B cell (primary cell): Measurements from ENCODE around the gene NKX2-3. TPM values are rescaled to one million over a fixed set of nuclear protein-coding genes. Genes with fewer than 3 reads are reported as not detected.

Experiments used
- ATAC-seq: fragments of 200-7000 bp; cut with Tn5 transposase; one replicate; pipeline ENCODE4 v1.10.0; 2021; ENCODE audit warnings: low read depth, mild to moderate bottlenecking, moderate number of reproducible peaks, moderate library complexity
- CTCF ChIA-PET: fragments of 350-600 bp; sonication (Branson Sonifier 250); formaldehyde crosslinking; loops from one replicate; lab custom pipeline; 2021; ENCODE audit warnings: antibody characterized with exemption, inconsistent platforms; lab: Charles Lee
- POLR2A ChIA-PET: fragments of 350-600 bp; sonication (Branson Sonifier 250); formaldehyde crosslinking; loops from one replicate; lab custom pipeline; 2021; ENCODE audit warnings: antibody characterized with exemption; lab: Charles Lee
- DNase-seq: peaks from one replicate; pipeline ENCODE4 v3.0.0; 2013
- H2AFZ ChIP-seq: 2 replicates; pipeline ENCODE4 v1.6.1; 2012; ENCODE audit warnings: mild to moderate bottlenecking, low read depth, low read length; ENCODE audit not compliant: insufficient read depth, poor library complexity, severe bottlenecking
- H3K27ac ChIP-seq, 2 donors: 1 replicate in 1 of 2; 2 replicates in 1 of 2; pipeline ENCODE4 v1.5.1; 2012 to 2013; ENCODE audit warnings: low read length in 2 of 2, mild to moderate bottlenecking in 2 of 2, moderate library complexity in 1 of 2
- H3K27me3 ChIP-seq, 4 experiments: fragments of 200-600 bp in 1 of 4; sonication (generic) in 1 of 4; replicated peaks in 1 of 4; 1 replicate in 2 of 4; 2 replicates in 2 of 4; pipeline versions ENCODE4 v1.6.1 to v1.7.0; 2013 to 2016; ENCODE audit warnings: low read length in 3 of 4, mild to moderate bottlenecking in 2 of 4, mixed read lengths in 1 of 4, moderate library complexity in 1 of 4; ENCODE audit not compliant: insufficient read depth in 4 of 4, control insufficient read depth in 3 of 4; ENCODE audit errors: control extremely low read depth in 1 of 4
- H3K36me3 ChIP-seq, 2 experiments: replicated peaks in 1 of 2; 1 replicate in 1 of 2; 2 replicates in 1 of 2; pipeline versions ENCODE4 v1.6.1 to v1.7.1; 2013; ENCODE audit warnings: low read length in 1 of 2; ENCODE audit not compliant: insufficient read depth in 2 of 2, control insufficient read depth in 1 of 2; ENCODE audit errors: control extremely low read depth in 1 of 2, extremely low read depth in 1 of 2
- H3K4me1 ChIP-seq, 2 donors: fragments of 200-600 bp in 1 of 2; sonication (generic) in 1 of 2; 1 replicate in 1 of 2; 2 replicates in 1 of 2; pipeline versions ENCODE4 v1.5.1 to v1.6.1; 2013 to 2017; ENCODE audit warnings: low read length in 2 of 2; ENCODE audit not compliant: control insufficient read depth in 2 of 2, insufficient read depth in 2 of 2
- H3K4me2 ChIP-seq: replicated peaks from 2 replicates; pipeline ENCODE3; 2012; ENCODE audit warnings: mild to moderate bottlenecking, low read depth, low read length; ENCODE audit not compliant: poor library complexity, severe bottlenecking
- H3K4me3 ChIP-seq, 5 experiments: fragments of 200-600 bp in 1 of 5; sonication (generic) in 1 of 5; 1 replicate in 3 of 5; 2 replicates in 2 of 5; pipeline versions ENCODE4 v1.5.1 to v1.7.0; 2011 to 2016; ENCODE audit warnings: low read length in 4 of 5, mild to moderate bottlenecking in 4 of 5, low read depth in 2 of 5, control low read depth in 1 of 5, moderate library complexity in 1 of 5; ENCODE audit not compliant: insufficient read depth in 1 of 5; ENCODE audit errors: control extremely low read depth in 1 of 5, extremely low read depth in 1 of 5
- H3K79me2 ChIP-seq: fragments of 200-600 bp; sonication (generic); one replicate; pipeline ENCODE4 v1.6.0; 2016; ENCODE audit warnings: low read length; ENCODE audit not compliant: control insufficient read depth, insufficient read depth
- H3K9ac ChIP-seq: fragments of 200-600 bp; sonication (generic); 2 replicates; pipeline ENCODE4 v1.6.1; 2017; ENCODE audit warnings: mild to moderate bottlenecking, low read length, moderate library complexity
- H3K9me3 ChIP-seq, 3 donors: one replicate each; pipeline versions ENCODE4 v1.6.1 to v1.7.1; 2013; ENCODE audit warnings: low read length in 2 of 3; ENCODE audit not compliant: control insufficient read depth in 2 of 3, insufficient read depth in 1 of 3; ENCODE audit errors: control extremely low read depth in 1 of 3
- H4K20me1 ChIP-seq: 2 replicates; pipeline ENCODE4 v1.6.0; 2012; ENCODE audit warnings: mild to moderate bottlenecking, low read length; ENCODE audit not compliant: insufficient read depth, control insufficient read depth, poor library complexity, severe bottlenecking
- H3K27ac Mint-ChIP-seq: one replicate; pipeline ENCODE4 v1.8.0; 2021; ENCODE audit warnings: mixed read lengths
- H3K27me3 Mint-ChIP-seq: one replicate; pipeline ENCODE4 v1.8.0; 2021; ENCODE audit warnings: mixed read lengths
- H3K4me1 Mint-ChIP-seq: one replicate; pipeline ENCODE4 v1.8.0; 2021; ENCODE audit warnings: mixed read lengths
- H3K4me3 Mint-ChIP-seq: one replicate; pipeline ENCODE4 v1.8.0; 2021; ENCODE audit warnings: mixed read lengths
- H3K9me3 Mint-ChIP-seq: one replicate; pipeline ENCODE4 v1.8.0; 2022; ENCODE audit warnings: mixed read lengths; ENCODE audit not compliant: insufficient read depth
- CTCF ChIP-seq: fragments of 200-600 bp; IDR thresholded peaks from one replicate; pipeline ENCODE4 v1.8.0; 2022; ENCODE audit warnings: antibody characterized with exemption, mild to moderate bottlenecking
- EZH2 ChIP-seq: IDR thresholded peaks from 2 replicates; pipeline ENCODE4 v1.6.1; 2012; ENCODE audit warnings: borderline replicate concordance, low read depth, mild to moderate bottlenecking, moderate library complexity, low read length; ENCODE audit not compliant: insufficient read depth, poor library complexity, severe bottlenecking
- WGBS: methylation state at CpG from one replicate; pipeline ENCODE4 v1.1.5; 2013; ENCODE audit warnings: missing lambda C conversion rate; ENCODE audit not compliant: insufficient coverage; 5-methylcytosine and 5-hydroxymethylcytosine counted together
- intact Hi-C: fragments of 100-400 bp; cut with micrococcal nuclease; formaldehyde crosslinking; loops from one replicate; pipeline ENCODE4 v1.10.0; 2022
- polyA plus RNA-seq: library from polyadenylated mRNA; depleted of rRNA; stranded (reverse); fragments of >200 nt; gene quantifications from 2 replicates; pipeline ENCODE4 v1.2.3, GENCODE V29; 2012
- total RNA-seq, 2 donors: library from RNA; stranded (reverse); fragments of 120-200 nt in 1 of 2; gene quantifications; 1 replicate in 1 of 2; 2 replicates in 1 of 2; pipeline versions ENCODE4 v1.2.3 to v1.2.4, GENCODE V29; 2013 to 2022

Gene NKX2-3
- total and polyA plus RNA-seq, 2 donors (not counting 1 experiment from before 2014, with no cell fraction given), result not detected

GRCh38 chr10:99557044-99557443 is 24.3 kb downstream of the NKX2-3 start:
- 100% methylated on average over 2 of the region's 5 CpGs for WGBS
- Histone ChIP-seq H3K4me1 (peaks cover 0 to 4% of the 10 kb centered on the region in 2 donors), H3K27me3 (peaks cover 0 to 24% (median 10%) of the 10 kb centered on the region in 4 experiments), H3K4me2 (no peak overlapping the region), H3K79me2 (no peaks in the 10 kb centered on the region), H4K20me1 (no peaks in the 10 kb centered on the region), H3K36me3 (no peaks in the 10 kb centered on the region), H3K4me3 (no peak overlapping the region), H3K9me3 (no peaks in the 10 kb centered on the region), H3K27ac (no peak overlapping the region), H2AFZ (no peak overlapping the region), H3K9ac (no peak overlapping the region)
- ChIA-PET POLR2A (no interaction called here), CTCF (interaction anchor here (0.6 to 12.0 kb wide), 7 partner anchors 9 to 1253 kb away, joined by 3 to 353 read pairs (median 3); partner anchors contain the start of gene SLC25A28)
- TF ChIP-seq EZH2, result no peak
- no peak for TF ChIP-seq CTCF
- H3K4me1 Mint-ChIP-seq, result peaks cover 10% of the 10 kb centered on the region
- H3K27ac Mint-ChIP-seq, result no peak overlapping the region
- no peak overlapping the region for H3K4me3 Mint-ChIP-seq
- no peaks in the 10 kb centered on the region for H3K9me3 Mint-ChIP-seq
- H3K27me3 Mint-ChIP-seq, result peaks cover 24% of the 10 kb centered on the region
- ATAC-seq, result no peak
- DNase-seq, result no peak
- intact Hi-C loops, result no loop called here

GRCh38 chr10:99558708-99559107 is 26.0 kb downstream of the NKX2-3 start:
- Histone ChIP-seq H3K79me2 (no peaks in the 10 kb centered on the region), H3K4me2 (no peak overlapping the region), H3K4me1 (peaks cover 8 to 18% of the 10 kb centered on the region in 2 donors), H3K9me3 (no peaks in the 10 kb centered on the region), H2AFZ (no peak overlapping the region), H3K27ac (no peak overlapping the region), H3K36me3 (no peaks in the 10 kb centered on the region), H4K20me1 (no peaks in the 10 kb centered on the region), H3K9ac (no peak overlapping the region), H3K4me3 (no peak overlapping the region), H3K27me3 (peaks cover 0 to 20% (median 10%) of the 10 kb centered on the region in 4 experiments)
- H3K27me3 Mint-ChIP-seq, result peaks cover 17% of the 10 kb centered on the region
- POLR2A ChIA-PET, result no interaction called here
- H3K27ac Mint-ChIP-seq, result no peak overlapping the region
- 92% methylated on average over 2 of the region's 4 CpGs for WGBS
- intact Hi-C loops, result no loop called here
- TF ChIP-seq CTCF (no peak), EZH2 (no peak)
- ATAC-seq (no peak), DNase-seq (no peak)
- CTCF ChIA-PET, result interaction anchor here (0.7 to 12.0 kb wide), 5 partner anchors 11 to 123 kb away, joined by 3 to 353 read pairs (median 14); partner anchors contain the start of gene SLC25A28
- no peaks in the 10 kb centered on the region for H3K9me3 Mint-ChIP-seq
- H3K4me1 Mint-ChIP-seq, result peaks cover 23% of the 10 kb centered on the region
- no peak overlapping the region for H3K4me3 Mint-ChIP-seq
